ENCODE measurements around the gene IGHMBP2. TPM values are rescaled to one million over a fixed set of nuclear protein-coding genes. Genes with fewer than 3 reads are reported as not detected.

Gene IGHMBP2
- total RNA-seq, 1 donor from 2014 or later = 30.6 TPM

DNA sequence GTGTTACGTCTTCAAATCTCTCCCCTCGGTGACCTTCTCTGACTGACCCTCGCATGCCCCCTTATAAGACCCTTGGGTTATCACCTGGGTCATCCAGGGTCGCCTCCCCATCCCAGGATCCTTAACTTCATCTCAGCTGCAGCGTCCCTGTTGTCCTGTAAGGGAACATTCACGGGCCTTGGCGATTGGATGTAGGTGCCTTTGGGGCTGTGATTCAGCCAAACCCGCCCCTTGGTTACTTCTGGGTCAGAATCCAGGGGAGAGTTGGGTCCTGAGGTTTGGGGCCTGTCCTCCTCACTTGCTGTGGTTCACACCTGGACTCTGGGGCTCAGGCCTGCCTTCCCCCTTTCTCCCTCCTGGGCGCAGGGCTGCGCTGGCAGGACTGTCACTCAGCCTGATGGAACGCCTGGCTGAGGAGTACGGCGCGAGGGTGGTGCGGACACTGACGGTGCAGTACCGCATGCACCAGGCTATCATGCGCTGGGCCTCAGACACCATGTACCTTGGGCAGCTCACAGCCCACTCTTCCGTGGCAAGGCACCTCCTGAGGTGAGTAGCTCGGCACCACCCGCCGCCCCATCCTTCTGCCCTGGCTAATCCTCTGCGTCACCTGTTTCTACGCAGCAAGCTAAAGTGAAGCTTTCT is 29.4 kb downstream of the IGHMBP2 start:
- Mint-ChIP-seq H3K27ac (no peak overlapping the region), H3K4me3 (ENCODE audit: low read depth) (no peak overlapping the region), H3K9me3 (ENCODE audit: low read depth) (no peaks in the 10 kb centered on the region), H3K27me3 (no peaks in the 10 kb centered on the region), H3K4me1 (ENCODE audit: low read depth) (no peaks in the 10 kb centered on the region), H3K36me3 (ENCODE audit: insufficient read depth) (peaks cover 12% of the 10 kb centered on the region)
- no peak for DNase-seq (ENCODE audit: low spot score, unreplicated experiment)
- TF ChIP-seq, protein P1, sequence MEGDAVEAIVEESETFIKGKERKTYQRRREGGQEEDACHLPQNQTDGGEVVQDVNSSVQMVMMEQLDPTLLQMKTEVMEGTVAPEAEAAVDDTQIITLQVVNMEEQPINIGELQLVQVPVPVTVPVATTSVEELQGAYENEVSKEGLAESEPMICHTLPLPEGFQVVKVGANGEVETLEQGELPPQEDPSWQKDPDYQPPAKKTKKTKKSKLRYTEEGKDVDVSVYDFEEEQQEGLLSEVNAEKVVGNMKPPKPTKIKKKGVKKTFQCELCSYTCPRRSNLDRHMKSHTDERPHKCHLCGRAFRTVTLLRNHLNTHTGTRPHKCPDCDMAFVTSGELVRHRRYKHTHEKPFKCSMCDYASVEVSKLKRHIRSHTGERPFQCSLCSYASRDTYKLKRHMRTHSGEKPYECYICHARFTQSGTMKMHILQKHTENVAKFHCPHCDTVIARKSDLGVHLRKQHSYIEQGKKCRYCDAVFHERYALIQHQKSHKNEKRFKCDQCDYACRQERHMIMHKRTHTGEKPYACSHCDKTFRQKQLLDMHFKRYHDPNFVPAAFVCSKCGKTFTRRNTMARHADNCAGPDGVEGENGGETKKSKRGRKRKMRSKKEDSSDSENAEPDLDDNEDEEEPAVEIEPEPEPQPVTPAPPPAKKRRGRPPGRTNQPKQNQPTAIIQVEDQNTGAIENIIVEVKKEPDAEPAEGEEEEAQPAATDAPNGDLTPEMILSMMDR (IDR thresholded peaks at IDR 0.05; ENCODE audit: unreplicated experiment) = no peak

DNA sequence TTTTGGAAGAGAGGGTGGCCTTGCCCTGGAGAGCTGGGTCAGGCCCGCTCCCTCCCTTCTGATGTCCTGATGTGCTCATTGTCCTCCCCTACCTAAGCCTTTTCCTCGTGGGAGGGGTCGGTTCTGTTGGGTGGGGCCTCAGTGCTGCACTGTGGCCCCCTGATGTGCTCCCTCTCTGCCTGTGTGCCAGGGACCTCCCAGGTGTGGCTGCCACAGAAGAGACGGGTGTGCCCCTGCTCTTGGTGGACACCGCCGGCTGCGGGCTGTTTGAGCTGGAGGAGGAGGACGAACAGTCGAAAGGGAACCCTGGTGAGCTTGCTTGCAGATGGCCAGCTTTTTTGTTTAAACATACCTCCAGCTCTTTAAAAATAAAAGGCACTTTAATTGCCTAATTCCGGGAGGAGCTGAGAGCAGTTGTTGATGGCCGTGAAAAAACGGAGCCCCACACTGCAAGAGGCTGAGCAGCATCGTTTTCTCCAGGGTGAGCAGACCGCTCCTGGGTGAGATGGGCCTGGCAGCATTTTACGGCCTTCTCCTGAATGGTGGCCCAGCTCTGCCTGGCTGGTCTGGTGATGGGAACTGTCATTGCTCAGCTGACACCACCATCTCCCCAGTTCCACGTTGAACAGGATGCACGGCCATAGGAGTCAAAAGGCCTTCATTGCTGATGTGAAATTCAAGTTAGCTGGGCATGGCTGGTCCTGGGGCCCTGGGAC is 30.1 kb downstream of the IGHMBP2 start:
- no peak for DNase-seq (ENCODE audit: low spot score, unreplicated experiment)
- H3K4me3 Mint-ChIP-seq (ENCODE audit: low read depth) = no peak overlapping the region
- H3K27me3 Mint-ChIP-seq = no peaks in the 10 kb centered on the region
- TF ChIP-seq, protein P1 (IDR thresholded peaks at IDR 0.05; ENCODE audit: unreplicated experiment) = no peak
- H3K36me3 Mint-ChIP-seq (ENCODE audit: insufficient read depth) = peaks cover 13% of the 10 kb centered on the region
- no peaks in the 10 kb centered on the region for H3K9me3 Mint-ChIP-seq (ENCODE audit: low read depth)
- H3K4me1 Mint-ChIP-seq (ENCODE audit: low read depth) = no peaks in the 10 kb centered on the region
- H3K27ac Mint-ChIP-seq = no peak overlapping the region

DNA sequence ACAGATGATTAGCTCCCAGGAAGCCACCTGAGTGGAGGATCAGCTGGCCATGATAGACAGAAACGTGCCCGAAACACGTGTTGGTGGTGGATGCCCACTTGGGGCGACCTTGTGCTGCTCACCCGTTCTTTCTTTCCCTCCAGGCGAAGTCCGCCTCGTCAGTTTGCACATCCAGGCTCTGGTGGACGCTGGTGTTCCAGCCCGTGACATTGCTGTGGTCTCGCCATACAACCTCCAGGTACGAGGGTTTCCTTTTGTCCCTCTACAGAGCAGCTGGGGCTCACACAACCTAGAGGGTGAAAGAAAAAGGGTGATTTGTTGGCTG is 30.6 kb downstream of the IGHMBP2 start:
- H3K36me3 Mint-ChIP-seq (ENCODE audit: insufficient read depth) = peaks cover 15% of the 10 kb centered on the region
- no peak for DNase-seq (ENCODE audit: low spot score, unreplicated experiment)
- no peaks in the 10 kb centered on the region for H3K4me1 Mint-ChIP-seq (ENCODE audit: low read depth)
- H3K9me3 Mint-ChIP-seq (ENCODE audit: low read depth) = no peaks in the 10 kb centered on the region
- TF ChIP-seq, protein P1 (IDR thresholded peaks at IDR 0.05; ENCODE audit: unreplicated experiment) = no peak
- H3K4me3 Mint-ChIP-seq (ENCODE audit: low read depth) = no peak overlapping the region
- H3K27me3 Mint-ChIP-seq = no peaks in the 10 kb centered on the region
- no peak overlapping the region for H3K27ac Mint-ChIP-seq

DNA sequence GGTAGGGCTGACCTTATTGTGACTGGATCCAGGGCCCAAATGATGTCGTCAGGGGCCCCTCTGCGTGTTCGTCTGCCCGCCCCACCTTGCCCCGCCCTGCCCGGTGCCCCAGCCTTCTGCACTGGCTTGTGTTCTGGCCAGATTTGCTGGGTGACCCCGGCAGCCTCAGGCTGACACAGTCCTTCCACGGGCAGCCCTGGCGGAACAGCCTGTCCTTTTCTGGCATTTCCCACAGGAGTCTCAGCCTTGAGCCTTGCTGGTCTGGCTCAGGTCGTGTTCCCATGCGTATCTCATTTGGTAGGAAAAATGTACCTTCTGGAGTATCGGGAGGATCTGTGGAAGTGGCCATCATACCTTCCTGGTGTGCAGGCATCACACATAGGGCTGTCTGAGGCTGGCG is 31.0 kb downstream of the IGHMBP2 start:
- H3K4me3 Mint-ChIP-seq (ENCODE audit: low read depth) = no peak overlapping the region
- H3K27ac Mint-ChIP-seq = no peak overlapping the region
- DNase-seq (ENCODE audit: low spot score, unreplicated experiment) = no peak
- no peaks in the 10 kb centered on the region for H3K4me1 Mint-ChIP-seq (ENCODE audit: low read depth)
- peaks cover 13% of the 10 kb centered on the region for H3K36me3 Mint-ChIP-seq (ENCODE audit: insufficient read depth)
- H3K9me3 Mint-ChIP-seq (ENCODE audit: low read depth) = no peaks in the 10 kb centered on the region
- TF ChIP-seq, protein P1 (IDR thresholded peaks at IDR 0.05; ENCODE audit: unreplicated experiment) = no peak
- no peaks in the 10 kb centered on the region for H3K27me3 Mint-ChIP-seq

DNA sequence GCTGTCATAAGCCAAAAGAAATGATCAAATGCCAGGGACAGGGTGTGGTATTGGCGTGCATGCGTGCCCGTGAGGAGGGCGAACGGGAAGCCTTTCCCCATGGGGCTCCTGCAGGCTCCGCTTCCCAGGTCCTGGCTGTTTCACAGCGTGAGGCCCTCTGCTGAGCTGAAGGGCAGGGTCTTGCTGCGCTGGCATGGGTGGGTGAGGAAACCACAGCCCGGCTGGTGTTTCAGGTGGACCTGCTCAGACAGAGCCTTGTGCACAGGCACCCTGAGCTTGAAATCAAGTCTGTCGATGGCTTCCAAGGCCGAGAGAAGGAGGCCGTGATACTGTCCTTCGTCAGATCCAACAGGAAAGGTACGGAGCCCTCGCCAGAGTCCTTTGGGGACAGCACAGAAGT is 31.4 kb downstream of the IGHMBP2 start:
- Mint-ChIP-seq H3K36me3 (ENCODE audit: insufficient read depth) (peaks cover 12% of the 10 kb centered on the region), H3K9me3 (ENCODE audit: low read depth) (no peaks in the 10 kb centered on the region), H3K27ac (no peak overlapping the region), H3K27me3 (no peaks in the 10 kb centered on the region), H3K4me1 (ENCODE audit: low read depth) (no peaks in the 10 kb centered on the region), H3K4me3 (ENCODE audit: low read depth) (no peak overlapping the region)
- no peak for DNase-seq (ENCODE audit: low spot score, unreplicated experiment)
- TF ChIP-seq, protein P1 (IDR thresholded peaks at IDR 0.05; ENCODE audit: unreplicated experiment) = no peak

Measured in progenitor cell of endocrine pancreas (in vitro differentiated cells).